Upper lobe of right lung (tissue), 1 donor: ENCODE results near the gene RNFT1. TPM values are rescaled to one million over a fixed set of nuclear protein-coding genes. Genes with fewer than 3 reads are reported as not detected.
"Not testable (repeated sequence)": the region's sequence is repeated elsewhere in the genome, so short reads cannot be mapped to it uniquely, and the experiment has no call there.

ENCODE experiments used
- ATAC-seq: fragments of 200-7000 bp; cut with Tn5 transposase; one replicate; pipeline ENCODE4 v1.9.1; 2020; ENCODE audit warnings: mild to moderate bottlenecking, moderate library complexity
- DNase-seq: peaks from one replicate; pipeline ENCODE4 v3.0.0-alpha.2; 2020
- H3K27ac ChIP-seq: fragments of 200-600 bp; one replicate; pipeline ENCODE4 v1.8.0; 2022
- H3K27me3 ChIP-seq: fragments of 200-600 bp; one replicate; pipeline ENCODE4 v1.8.0; 2022; ENCODE audit warnings: mild to moderate bottlenecking
- H3K36me3 ChIP-seq: fragments of 200-600 bp; one replicate; pipeline ENCODE4 v1.8.0; 2022
- H3K4me1 ChIP-seq: fragments of 200-600 bp; one replicate; pipeline ENCODE4 v1.8.0; 2022
- H3K4me3 ChIP-seq: fragments of 200-600 bp; one replicate; pipeline ENCODE4 v1.8.0; 2022; ENCODE audit warnings: mild to moderate bottlenecking
- H3K9me3 ChIP-seq: fragments of 200-600 bp; one replicate; pipeline ENCODE4 v1.8.0; 2022
- CTCF ChIP-seq: fragments of 200-600 bp; IDR thresholded peaks from one replicate; pipeline ENCODE4 v1.8.0; 2022; ENCODE audit warnings: antibody characterized with exemption
- intact Hi-C: fragments of 100-400 bp; cut with DNase I; formaldehyde crosslinking; loops from one replicate; pipeline ENCODE4 v1.11.0; 2022
- total RNA-seq: library from RNA; stranded (reverse); fragmentation: NEBNext Ultra II Directional; extraction: Animal tissue kit (Norgen Biotek cat#: 25700); gene quantifications from one replicate; pipeline ENCODE4 v1.2.1, GENCODE V29; 2021
- donor health status: DM: no; HTN: yes; CAD: no; lungs with severe emphysema.

RNFT1 gene
- total RNA-seq, 1 donor from 2014 or later: 30.1 TPM

- no peak overlapping the region for H3K4me3 ChIP-seq
- intact Hi-C loops: no loop called here
- no peak for ATAC-seq
- no peak for TF ChIP-seq CTCF
- DNase-seq: no peak
- H3K4me1 ChIP-seq: no peaks in the 10 kb centered on the region
- no peak overlapping the region for H3K27ac ChIP-seq
- no peaks in the 10 kb centered on the region for H3K9me3 ChIP-seq
- no peaks in the 10 kb centered on the region for H3K27me3 ChIP-seq
- H3K36me3 ChIP-seq: no peaks in the 10 kb centered on the region
Observed at GRCh38 chr17:59972778-59973177, 8.2 kb upstream of the RNFT1 start.

DNA sequence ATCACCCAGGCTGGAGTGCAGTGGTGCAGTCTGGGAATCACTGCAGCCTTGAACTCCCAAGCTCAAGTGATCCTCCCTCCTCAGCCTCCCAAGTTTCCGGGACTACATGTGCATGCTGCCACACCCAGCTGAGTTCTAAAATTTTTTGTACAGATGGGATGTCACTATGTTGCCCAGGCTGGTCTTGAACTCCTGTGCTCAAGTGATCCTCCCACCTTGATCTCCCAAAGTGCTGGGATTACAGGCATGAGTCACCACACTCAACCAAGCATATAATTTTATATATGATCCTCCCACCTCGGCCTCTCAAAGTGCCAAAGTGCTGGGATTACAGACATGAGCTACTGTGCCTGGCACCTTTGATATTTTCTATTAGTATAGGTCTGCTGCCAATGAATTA lies 7.2 kb upstream of the RNFT1 start:
- H3K4me1 ChIP-seq, H3K27me3 ChIP-seq, ATAC-seq, DNase-seq, H3K36me3 ChIP-seq, H3K27ac ChIP-seq, intact Hi-C loops, H3K4me3 ChIP-seq, H3K9me3 ChIP-seq: not testable (repeated sequence)

DNA sequence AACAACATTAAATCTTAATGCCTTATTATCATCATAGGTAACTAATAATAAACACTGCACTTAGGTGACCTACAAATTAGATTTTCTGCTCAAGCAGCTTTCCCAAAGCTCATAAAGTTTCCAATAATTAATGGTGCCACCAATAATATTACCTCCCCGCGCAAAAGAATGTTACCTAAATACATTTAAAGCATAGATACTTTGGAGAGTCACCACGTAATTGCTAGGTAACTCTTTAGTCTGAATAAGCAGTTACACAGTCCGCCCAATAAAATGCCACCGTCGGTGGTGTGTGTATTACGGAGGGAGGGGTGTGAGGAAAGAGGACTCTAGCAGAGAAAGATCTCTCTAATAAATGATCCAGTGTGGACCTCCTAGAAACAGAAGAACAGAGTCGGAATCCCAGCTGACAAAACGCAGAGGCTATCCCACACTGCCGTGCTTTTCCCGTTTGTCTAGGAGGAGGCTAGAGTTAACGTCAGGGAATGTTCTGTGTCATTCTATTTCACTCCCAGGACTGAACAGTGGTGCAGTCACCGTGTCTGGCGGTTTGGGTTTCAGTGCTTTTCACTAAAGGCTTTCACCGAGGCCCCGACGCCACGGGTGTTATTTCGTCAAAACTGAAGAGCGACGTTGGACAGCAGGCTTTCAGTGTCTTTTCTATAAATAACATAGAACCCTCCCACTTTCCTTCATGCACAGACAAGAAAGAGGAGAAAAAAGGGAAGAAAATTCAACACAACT lies 630 bp downstream of the RNFT1 start:
- Histone ChIP-seq H3K36me3 (peaks cover 8% of the 10 kb centered on the region), H3K9me3 (no peaks in the 10 kb centered on the region), H3K27me3 (no peaks in the 10 kb centered on the region), H3K4me3 (peak overlapping the region; percentile 90), H3K27ac (peak overlapping the region; percentile 95), H3K4me1 (peaks cover 16% of the 10 kb centered on the region)
- TF ChIP-seq CTCF: no peak
- peak; percentile 23 for ATAC-seq
- DNase-seq: no peak
- intact Hi-C loops: no loop called here

DNA sequence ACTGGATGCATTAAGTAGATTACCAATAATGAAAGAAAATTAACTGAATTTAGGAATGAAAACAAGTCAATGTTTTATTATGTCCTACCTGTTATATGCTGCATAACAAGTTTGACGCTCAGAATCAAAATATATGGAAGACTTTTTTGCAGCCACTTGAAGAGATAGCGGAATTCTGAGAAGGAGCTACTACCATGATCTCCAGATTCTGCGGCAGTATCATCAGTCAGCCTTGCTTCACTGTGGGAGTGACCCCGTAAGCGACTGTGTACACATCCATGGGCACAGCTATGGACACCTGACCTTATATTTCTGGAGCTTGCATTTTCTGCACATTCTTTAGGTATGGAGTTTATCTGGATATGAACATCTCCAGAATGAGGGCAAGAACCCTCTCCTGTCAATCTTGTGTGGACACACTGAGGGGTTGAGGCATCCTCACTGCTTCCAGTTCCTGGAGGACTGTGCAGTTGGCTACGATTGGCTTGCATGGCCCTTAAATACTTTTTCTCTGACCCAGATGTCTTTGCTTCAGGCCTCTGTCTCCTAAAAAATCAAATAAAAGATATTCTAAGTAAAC lies 1.7 kb downstream of the RNFT1 start:
- Histone ChIP-seq H3K4me3 (peak overlapping the region; percentile 90), H3K9me3 (no peaks in the 10 kb centered on the region), H3K27me3 (no peaks in the 10 kb centered on the region), H3K4me1 (peaks cover 16% of the 10 kb centered on the region), H3K27ac (no peak overlapping the region), H3K36me3 (peaks cover 16% of the 10 kb centered on the region)
- no peak for TF ChIP-seq CTCF
- intact Hi-C loops: no loop called here
- no peak for ATAC-seq
- no peak for DNase-seq

GRCh38 chr17:59959574-59959973 lies 5.0 kb downstream of the RNFT1 start:
- Histone ChIP-seq H3K36me3 (peaks cover 48% of the 10 kb centered on the region), H3K4me1 (peaks cover 13% of the 10 kb centered on the region)
- DNase-seq, intact Hi-C loops, H3K27ac ChIP-seq, H3K9me3 ChIP-seq, ATAC-seq, H3K27me3 ChIP-seq, H3K4me3 ChIP-seq: not testable (repeated sequence)

DNA sequence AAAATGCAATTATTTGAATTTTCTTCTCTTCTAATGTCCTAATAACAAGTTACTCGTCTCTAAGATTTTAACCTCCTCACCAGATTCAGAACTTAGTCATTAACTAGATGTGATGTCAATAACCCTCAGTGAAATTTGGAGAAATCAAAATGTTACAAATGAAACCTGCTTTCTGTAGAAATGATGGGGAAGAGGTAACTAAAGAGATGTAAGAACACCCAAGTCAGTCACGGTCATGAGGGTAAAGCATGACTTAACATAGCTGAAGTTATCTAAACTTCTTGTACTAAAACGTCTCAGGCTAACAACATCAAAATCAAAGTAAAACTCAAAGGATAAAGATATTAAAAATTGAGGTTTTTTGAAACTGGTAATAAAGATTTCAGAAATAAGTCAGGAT lies 9.7 kb downstream of the RNFT1 start:
- Histone ChIP-seq H3K4me1 (no peaks in the 10 kb centered on the region), H3K27me3 (no peaks in the 10 kb centered on the region), H3K27ac (no peak overlapping the region), H3K9me3 (no peaks in the 10 kb centered on the region), H3K36me3 (peaks cover 73% of the 10 kb centered on the region), H3K4me3 (no peak overlapping the region)
- ATAC-seq (no peak), DNase-seq (no peak)
- TF ChIP-seq CTCF: no peak
- intact Hi-C loops: no loop called here
